Panc1 (cell line): ENCODE results near the gene KRTAP9-3.
"Not testable (repeated sequence)": the region's sequence is repeated elsewhere in the genome, so short reads cannot be mapped to it uniquely, and the experiment has no call there.

Experiments used
- POLR2AphosphoS5 ChIP-seq: IDR thresholded peaks from 2 replicates; pipeline ENCODE4 v1.6.1; 2012; ENCODE audit warnings: mild to moderate bottlenecking, low read depth, low read length, moderate library complexity
- REST ChIP-seq, 2 experiments: IDR thresholded peaks; 2 replicates each; pipeline ENCODE4 v1.6.1; 2011 to 2012; ENCODE audit warnings: low read depth in 2 of 2, control low read depth in 1 of 2, low read length in 1 of 2, mild to moderate bottlenecking in 1 of 2, moderate library complexity in 1 of 2; ENCODE audit not compliant: insufficient read depth in 1 of 2

GRCh38 chr17:41189837-41190318 is 42.4 kb upstream of the KRTAP9-3 start, which contains the start of gene KRTAP9-1:
- TF ChIP-seq POLR2AphosphoS5; REST (IDR thresholded peaks at IDR 0.05; ENCODE audit: insufficient read depth in 1 of 2, low read depth in 2 of 2, low read length in 1 of 2): not testable (repeated sequence)
